Measurements from ENCODE around the gene SORCS2.

GRCh38 chr4:7147261-7147660 is 45.1 kb upstream of the SORCS2 start:
- TF ChIP-seq POLR2AphosphoS5 (IDR thresholded peaks at IDR 0.05; ENCODE audit: low read depth, low read length) (no peak), EEA1 (CRISPR knock-in tag; IDR thresholded peaks at IDR 0.05; ENCODE audit: borderline replicate concordance) (no peak), XBP1 (CRISPR knock-in tag; IDR thresholded peaks at IDR 0.05) (no peak), KAT2B (IDR thresholded peaks at IDR 0.05; ENCODE audit: borderline replicate concordance, low read depth, low read length) (no peak), NPAS2 (CRISPR knock-in tag; IDR thresholded peaks at IDR 0.05; ENCODE audit: borderline replicate concordance) (no peak), CHD2 (IDR thresholded peaks at IDR 0.05; ENCODE audit: low read depth, low read length) (no peak), PHF21A (CRISPR knock-in tag; IDR thresholded peaks at IDR 0.05) (no peak), ZBTB3 (CRISPR knock-in tag; IDR thresholded peaks at IDR 0.05; ENCODE audit: borderline replicate concordance, low read depth) (no peak), NR3C1 (CRISPR knock-in tag; IDR thresholded peaks at IDR 0.05) (no peak), EP300 (IDR thresholded peaks at IDR 0.05; ENCODE audit: low read depth in 2 of 2, low read length in 2 of 2) (no peak), EP300 (CRISPR knock-in tag; IDR thresholded peaks at IDR 0.05; ENCODE audit: borderline replicate concordance) (no peak), MLX (CRISPR knock-in tag; IDR thresholded peaks at IDR 0.05) (no peak), ZNF674 (CRISPR knock-in tag; IDR thresholded peaks at IDR 0.05; ENCODE audit: low read depth) (no peak), CBX5 (CRISPR knock-in tag; IDR thresholded peaks at IDR 0.05; ENCODE audit: borderline replicate concordance) (no peak), ZNF143 (CRISPR knock-in tag; IDR thresholded peaks at IDR 0.05) (no peak)
